GM19455 (cell line): ENCODE results near the gene MGAT5B.
"Not testable (repeated sequence)": the region's sequence is repeated elsewhere in the genome, so short reads cannot be mapped to it uniquely, and the experiment has no call there.

Experiments used
- ATAC-seq: cut with Tn5 transposase; IDR thresholded peaks from one replicate; pipeline ENCODE4 v1.9.1; 2021; ENCODE audit not compliant: unreplicated experiment

MGAT5B gene

GRCh38 chr17:76847031-76847430 is 21.2 kb upstream of the MGAT5B start:
- ATAC-seq, result no peak

GRCh38 chr17:76848670-76849069 is 19.5 kb upstream of the MGAT5B start:
- no peak for ATAC-seq

GRCh38 chr17:76849160-76849559 is 19.0 kb upstream of the MGAT5B start:
- not testable (repeated sequence) for ATAC-seq

- ATAC-seq, result no peak
These were observed 15.4 kb upstream of the MGAT5B start for GRCh38 chr17:76852843-76853242.

GRCh38 chr17:76855105-76855504 is 13.1 kb upstream of the MGAT5B start:
- no peak for ATAC-seq

GRCh38 chr17:76862079-76862478 is 6.1 kb upstream of the MGAT5B start:
- ATAC-seq, result no peak

GRCh38 chr17:76862494-76862893 is 5.7 kb upstream of the MGAT5B start:
- ATAC-seq, result no peak

- ATAC-seq, result no peak
These were observed 4.2 kb upstream of the MGAT5B start for GRCh38 chr17:76864024-76864423.

GRCh38 chr17:76865174-76865573 is 3.0 kb upstream of the MGAT5B start:
- no peak for ATAC-seq

GRCh38 chr17:76866203-76866602 is 2.0 kb upstream of the MGAT5B start:
- no peak for ATAC-seq

GRCh38 chr17:76866774-76867577 is 1.2 kb upstream of the MGAT5B start:
- no peak for ATAC-seq

GRCh38 chr17:76867578-76868175 is 527 bp upstream of the MGAT5B start:
- no peak for ATAC-seq

- ATAC-seq, result no peak
These were observed 678 bp downstream of the MGAT5B start for GRCh38 chr17:76868669-76869495.

GRCh38 chr17:76869496-76870376 is 1.5 kb downstream of the MGAT5B start:
- ATAC-seq, result no peak

- no peak for ATAC-seq
These were observed 2.1 kb downstream of the MGAT5B start for GRCh38 chr17:76870377-76870714.

- no peak for ATAC-seq
These were observed 3.5 kb downstream of the MGAT5B start for GRCh38 chr17:76871668-76872067.

- no peak for ATAC-seq
These were observed 4.1 kb downstream of the MGAT5B start for GRCh38 chr17:76872221-76872873.

GRCh38 chr17:76872874-76873221 is 4.6 kb downstream of the MGAT5B start:
- ATAC-seq, result no peak

- ATAC-seq, result no peak
These were observed 5.7 kb downstream of the MGAT5B start for GRCh38 chr17:76873856-76874255.

GRCh38 chr17:76877437-76877836 is 9.2 kb downstream of the MGAT5B start:
- no peak for ATAC-seq

- ATAC-seq, result no peak
These were observed 10.4 kb downstream of the MGAT5B start for GRCh38 chr17:76878568-76878967.
